H9 (cell line): ENCODE data around the gene TSHZ1. TPM values are rescaled to one million over a fixed set of nuclear protein-coding genes. Genes with fewer than 3 reads are reported as not detected.

Experiments used
- DNase-seq: peaks from one replicate; pipeline ENCODE4 v3.0.0-alpha.2; 2017
- H2AFZ ChIP-seq: one replicate; pipeline ENCODE4 v1.6.1; 2013; ENCODE audit warnings: mild to moderate bottlenecking, low read length, control low read depth, moderate library complexity
- H2AK5ac ChIP-seq: 2 replicates; pipeline ENCODE4 v1.6.1; 2013; ENCODE audit warnings: low read length, control low read depth, mixed read lengths; ENCODE audit not compliant: insufficient read length
- H2BK120ac ChIP-seq: one replicate; pipeline ENCODE4 v1.6.1; 2013; ENCODE audit warnings: low read depth, mild to moderate bottlenecking, low read length, control low read depth, inconsistent platforms; ENCODE audit not compliant: poor library complexity, severe bottlenecking
- H2BK12ac ChIP-seq: 2 replicates; pipeline ENCODE4 v1.6.1; 2013; ENCODE audit warnings: low read length, control low read depth, mixed read lengths, low read depth; ENCODE audit not compliant: insufficient read length
- H2BK15ac ChIP-seq: 2 replicates; pipeline ENCODE4 v1.6.1; 2013; ENCODE audit warnings: low read depth, low read length, control low read depth
- H2BK20ac ChIP-seq: one replicate; pipeline ENCODE4 v1.6.1; 2013; ENCODE audit warnings: low read depth, mild to moderate bottlenecking, low read length, control low read depth, inconsistent platforms; ENCODE audit not compliant: poor library complexity, severe bottlenecking
- H2BK5ac ChIP-seq: 2 replicates; pipeline ENCODE4 v1.6.1; 2013; ENCODE audit warnings: low read length, control low read depth, mixed read lengths; ENCODE audit not compliant: insufficient read length
- H3K14ac ChIP-seq: 2 replicates; pipeline ENCODE4 v1.6.1; 2013; ENCODE audit warnings: low read length, control low read depth; ENCODE audit not compliant: insufficient read depth
- H3K18ac ChIP-seq: 2 replicates; pipeline ENCODE4 v1.6.1; 2013; ENCODE audit warnings: low read depth, mild to moderate bottlenecking, mixed read lengths, low read length, control low read depth; ENCODE audit not compliant: insufficient read length
- H3K23ac ChIP-seq: 2 replicates; pipeline ENCODE4 v1.6.1; 2013; ENCODE audit warnings: low read length, control low read depth, mixed read lengths, low read depth; ENCODE audit not compliant: insufficient read length
- H3K23me2 ChIP-seq: 2 replicates; pipeline ENCODE4 v1.6.1; 2013; ENCODE audit warnings: low read depth, mild to moderate bottlenecking, mixed read lengths, low read length, control low read depth; ENCODE audit not compliant: insufficient read length, poor library complexity, severe bottlenecking
- H3K27ac ChIP-seq: 2 replicates; pipeline ENCODE4 v1.5.1; 2013; ENCODE audit warnings: low read length, control low read depth, mixed read lengths, low read depth; ENCODE audit not compliant: insufficient read length
- H3K27me3 ChIP-seq: 2 replicates; pipeline ENCODE4 v1.6.1; 2013; ENCODE audit warnings: low read length, control low read depth, inconsistent platforms; ENCODE audit not compliant: insufficient read depth
- H3K4ac ChIP-seq: 2 replicates; pipeline ENCODE4 v1.6.1; 2013; ENCODE audit warnings: low read depth, mild to moderate bottlenecking, control low read depth, inconsistent platforms, low read length, moderate library complexity
- H3K4me1 ChIP-seq: 2 replicates; pipeline ENCODE4 v1.6.1; 2013; ENCODE audit warnings: low read length, control low read depth, inconsistent platforms; ENCODE audit not compliant: insufficient read depth
- H3K4me2 ChIP-seq: 2 replicates; pipeline ENCODE4 v1.6.1; 2013; ENCODE audit warnings: low read length, control low read depth, mixed read lengths; ENCODE audit not compliant: insufficient read length, insufficient read depth
- H3K56ac ChIP-seq: 2 replicates; pipeline ENCODE4 v1.6.1; 2013; ENCODE audit warnings: low read depth, mild to moderate bottlenecking, mixed read lengths, low read length, control low read depth; ENCODE audit not compliant: insufficient read length
- H3K79me1 ChIP-seq: 2 replicates; pipeline ENCODE4 v1.6.1; 2013; ENCODE audit warnings: low read depth, mild to moderate bottlenecking, moderate library complexity, low read length, control low read depth, inconsistent platforms; ENCODE audit not compliant: insufficient read depth, poor library complexity, severe bottlenecking
- H3K79me2 ChIP-seq: 2 replicates; pipeline ENCODE4 v1.6.1; 2013; ENCODE audit warnings: low read length, control low read depth, inconsistent platforms; ENCODE audit not compliant: insufficient read depth
- H3K9ac ChIP-seq: 2 replicates; pipeline ENCODE4 v1.6.1; 2013; ENCODE audit warnings: low read length, control low read depth, mixed read lengths; ENCODE audit not compliant: insufficient read length; ENCODE audit errors: extremely low read depth
- H3K9me3 ChIP-seq: one replicate; pipeline ENCODE4 v1.6.1; 2013; ENCODE audit warnings: low read depth, low read length, inconsistent platforms; ENCODE audit not compliant: control insufficient read depth
- H3T11ph ChIP-seq: one replicate; pipeline ENCODE4 v1.6.1; 2013; ENCODE audit warnings: mild to moderate bottlenecking, low read length, control low read depth, inconsistent platforms
- H4K20me1 ChIP-seq: one replicate; pipeline ENCODE4 v1.6.1; 2013; ENCODE audit not compliant: control insufficient read depth, insufficient read length, insufficient read depth
- H4K5ac ChIP-seq: 2 replicates; pipeline ENCODE4 v1.6.1; 2013; ENCODE audit warnings: low read depth, mild to moderate bottlenecking, mixed read lengths, low read length, control low read depth; ENCODE audit not compliant: insufficient read length
- H4K8ac ChIP-seq: replicated peaks from 2 replicates; pipeline ENCODE4 v1.6.1; 2013; ENCODE audit warnings: low read length, control low read depth, mixed read lengths, low read depth; ENCODE audit not compliant: insufficient read length
- H4K91ac ChIP-seq: 2 replicates; pipeline ENCODE4 v1.6.1; 2013; ENCODE audit warnings: low read depth, mild to moderate bottlenecking, moderate library complexity, mixed read lengths, low read length, control low read depth; ENCODE audit not compliant: insufficient read length
- H3K27ac Mint-ChIP-seq, 3 experiments: 2 replicates in 2 of 3; 3 replicates in 1 of 3; pipeline ENCODE4 v1.8.0; 2020 to 2021; ENCODE audit warnings: mixed read lengths in 3 of 3, mild to moderate bottlenecking in 1 of 3, moderate library complexity in 1 of 3
- H3K27me3 Mint-ChIP-seq: 2 replicates; pipeline ENCODE4 v1.8.0; 2021; ENCODE audit warnings: low read depth, mild to moderate bottlenecking, moderate library complexity, mixed read lengths
- H3K36me3 Mint-ChIP-seq, 3 experiments: 2 replicates in 2 of 3; 3 replicates in 1 of 3; pipeline ENCODE4 v1.8.0; 2020 to 2021; ENCODE audit warnings: low read depth in 3 of 3, mixed read lengths in 3 of 3; ENCODE audit not compliant: insufficient read depth in 1 of 3
- H3K4me1 Mint-ChIP-seq, 2 experiments: 2 replicates each; pipeline ENCODE4 v1.8.0; 2020; ENCODE audit warnings: mixed read lengths in 2 of 2
- H3K4me3 Mint-ChIP-seq, 2 experiments: 2 replicates in 1 of 2; 3 replicates in 1 of 2; pipeline ENCODE4 v1.8.0; 2020 to 2021; ENCODE audit warnings: mild to moderate bottlenecking in 2 of 2, mixed read lengths in 2 of 2, moderate library complexity in 1 of 2
- H3K9me3 Mint-ChIP-seq, 2 experiments: 2 replicates in 1 of 2; 3 replicates in 1 of 2; pipeline ENCODE4 v1.8.0; 2020; ENCODE audit warnings: mild to moderate bottlenecking in 2 of 2, mixed read lengths in 2 of 2, moderate library complexity in 1 of 2
- WGBS: extraction: QIAGEN DNeasy Blood & Tissue Kit; methylation state at CpG from one replicate; pipeline ENCODE4 v1.1.7; 2013; ENCODE audit warnings: missing lambda C conversion rate, low lambda C conversion rate, mixed read lengths; ENCODE audit not compliant: insufficient read length; ENCODE audit errors: extremely low coverage; 5-methylcytosine and 5-hydroxymethylcytosine counted together
- total RNA-seq: library from RNA; stranded (reverse); gene quantifications from 2 replicates; pipeline ENCODE4 v1.2.1, GENCODE V29; 2021
- TF ChIP-seq, protein P1 (sequence below): fragments of 200-600 bp; sonication (generic); conservative IDR thresholded peaks from 3 replicates; pipeline ENCODE4 v1.8.0; 2021; ENCODE audit warnings: antibody characterized with exemption, mild to moderate bottlenecking

The TSHZ1 gene
- total RNA-seq, 1 experiment from 2014 or later, result 0.15 TPM

DNA sequence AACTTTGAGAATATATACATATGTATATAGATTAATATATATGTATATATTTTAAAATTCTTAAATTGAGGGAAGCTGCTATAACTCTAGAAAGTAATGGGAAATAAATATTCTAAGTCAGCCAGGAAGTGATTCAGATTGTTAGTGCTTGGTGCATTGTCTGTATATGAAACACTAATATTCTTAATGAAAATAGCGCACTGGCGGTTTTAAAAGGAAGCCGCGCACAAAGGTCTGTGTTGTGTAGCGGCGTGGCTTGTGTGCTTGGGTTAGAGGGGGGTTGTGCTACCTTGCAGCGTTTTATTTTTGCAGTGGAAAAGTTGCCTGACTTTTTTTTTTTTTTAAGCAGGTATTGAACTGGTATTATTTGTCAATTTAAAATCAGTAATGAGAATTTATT, 11.3 kb downstream of the TSHZ1 start:
- Histone ChIP-seq H3K27me3 (no peaks in the 10 kb centered on the region), H3T11ph (no peak overlapping the region), H4K91ac (no peak overlapping the region), H2BK15ac (no peak overlapping the region), H2AFZ (no peak overlapping the region), H3K14ac (no peak overlapping the region), H3K9ac (no peak overlapping the region), H3K9me3 (no peaks in the 10 kb centered on the region), H3K18ac (no peak overlapping the region), H3K4ac (no peak overlapping the region), H2AK5ac (no peak overlapping the region), H3K4me1 (no peaks in the 10 kb centered on the region), H2BK5ac (no peak overlapping the region), H3K23ac (no peak overlapping the region), H2BK20ac (no peak overlapping the region), H2BK12ac (no peak overlapping the region), H4K5ac (no peak overlapping the region), H3K79me1 (no peaks in the 10 kb centered on the region), H2BK120ac (no peak overlapping the region), H3K4me2 (no peak overlapping the region), H4K8ac (no peak overlapping the region), H3K56ac (no peak overlapping the region), H3K79me2 (no peaks in the 10 kb centered on the region), H3K27ac (no peak overlapping the region), H4K20me1 (no peaks in the 10 kb centered on the region), H3K23me2 (no peaks in the 10 kb centered on the region)
- Mint-ChIP-seq H3K4me3 (no peak overlapping the region), H3K27ac (no peak overlapping the region), H3K27me3 (no peaks in the 10 kb centered on the region; the same call in 1 of the 2 replicates), H3K36me3 (no peaks in the 10 kb centered on the region), H3K4me1 (no peaks in the 10 kb centered on the region), H3K9me3 (no peaks in the 10 kb centered on the region)
- TF ChIP-seq, protein P1, sequence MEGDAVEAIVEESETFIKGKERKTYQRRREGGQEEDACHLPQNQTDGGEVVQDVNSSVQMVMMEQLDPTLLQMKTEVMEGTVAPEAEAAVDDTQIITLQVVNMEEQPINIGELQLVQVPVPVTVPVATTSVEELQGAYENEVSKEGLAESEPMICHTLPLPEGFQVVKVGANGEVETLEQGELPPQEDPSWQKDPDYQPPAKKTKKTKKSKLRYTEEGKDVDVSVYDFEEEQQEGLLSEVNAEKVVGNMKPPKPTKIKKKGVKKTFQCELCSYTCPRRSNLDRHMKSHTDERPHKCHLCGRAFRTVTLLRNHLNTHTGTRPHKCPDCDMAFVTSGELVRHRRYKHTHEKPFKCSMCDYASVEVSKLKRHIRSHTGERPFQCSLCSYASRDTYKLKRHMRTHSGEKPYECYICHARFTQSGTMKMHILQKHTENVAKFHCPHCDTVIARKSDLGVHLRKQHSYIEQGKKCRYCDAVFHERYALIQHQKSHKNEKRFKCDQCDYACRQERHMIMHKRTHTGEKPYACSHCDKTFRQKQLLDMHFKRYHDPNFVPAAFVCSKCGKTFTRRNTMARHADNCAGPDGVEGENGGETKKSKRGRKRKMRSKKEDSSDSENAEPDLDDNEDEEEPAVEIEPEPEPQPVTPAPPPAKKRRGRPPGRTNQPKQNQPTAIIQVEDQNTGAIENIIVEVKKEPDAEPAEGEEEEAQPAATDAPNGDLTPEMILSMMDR, result no peak
- no peak for DNase-seq
- no CpG with 5 or more reads among the region's 7 CpGs for WGBS
